ENCODE results near the gene TRIP10.

Gene TRIP10

GRCh38 chr19:6733338-6734095 is 6.0 kb upstream of the TRIP10 start:
- TF ChIP-seq CSDC2 (CRISPR knock-in tag; IDR thresholded peaks at IDR 0.05): no peak
- no peak for TF ChIP-seq TSHZ2 (CRISPR knock-in tag; IDR thresholded peaks at IDR 0.05)
- TF ChIP-seq BACH2 (CRISPR knock-in tag; IDR thresholded peaks at IDR 0.05; ENCODE audit: borderline replicate concordance): no peak
- TF ChIP-seq TCF4 (CRISPR knock-in tag; IDR thresholded peaks at IDR 0.05; ENCODE audit: borderline replicate concordance): no peak
- TF ChIP-seq OSR1 (CRISPR knock-in tag; IDR thresholded peaks at IDR 0.05): no peak
- TF ChIP-seq TOX (CRISPR knock-in tag; IDR thresholded peaks at IDR 0.05; ENCODE audit: borderline replicate concordance): no peak
- TF ChIP-seq CSRNP3 (CRISPR knock-in tag; IDR thresholded peaks at IDR 0.05): no peak
- TF ChIP-seq ZNF8 (CRISPR knock-in tag; IDR thresholded peaks at IDR 0.05): no peak
- TF ChIP-seq ZFP30 (CRISPR knock-in tag; IDR thresholded peaks at IDR 0.05): no peak
- no peak for TF ChIP-seq ZFP3 (CRISPR knock-in tag; IDR thresholded peaks at IDR 0.05)
- no peak for TF ChIP-seq ISL1 (CRISPR knock-in tag; IDR thresholded peaks at IDR 0.05)
- no peak for TF ChIP-seq PPARA (CRISPR knock-in tag; IDR thresholded peaks at IDR 0.05; ENCODE audit: borderline replicate concordance)
- TF ChIP-seq RARB (CRISPR knock-in tag; IDR thresholded peaks at IDR 0.05): no peak
- no peak for TF ChIP-seq PATZ1 (CRISPR knock-in tag; IDR thresholded peaks at IDR 0.05; ENCODE audit: borderline replicate concordance)
- TF ChIP-seq, protein P1, sequence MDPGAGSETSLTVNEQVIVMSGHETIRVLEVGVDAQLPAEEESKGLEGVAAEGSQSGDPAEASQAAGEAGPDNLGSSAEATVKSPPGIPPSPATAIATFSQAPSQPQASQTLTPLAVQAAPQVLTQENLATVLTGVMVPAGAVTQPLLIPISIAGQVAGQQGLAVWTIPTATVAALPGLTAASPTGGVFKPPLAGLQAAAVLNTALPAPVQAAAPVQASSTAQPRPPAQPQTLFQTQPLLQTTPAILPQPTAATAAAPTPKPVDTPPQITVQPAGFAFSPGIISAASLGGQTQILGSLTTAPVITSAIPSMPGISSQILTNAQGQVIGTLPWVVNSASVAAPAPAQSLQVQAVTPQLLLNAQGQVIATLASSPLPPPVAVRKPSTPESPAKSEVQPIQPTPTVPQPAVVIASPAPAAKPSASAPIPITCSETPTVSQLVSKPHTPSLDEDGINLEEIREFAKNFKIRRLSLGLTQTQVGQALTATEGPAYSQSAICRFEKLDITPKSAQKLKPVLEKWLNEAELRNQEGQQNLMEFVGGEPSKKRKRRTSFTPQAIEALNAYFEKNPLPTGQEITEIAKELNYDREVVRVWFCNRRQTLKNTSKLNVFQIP (CRISPR knock-in tag; IDR thresholded peaks at IDR 0.05; ENCODE audit: borderline replicate concordance, low read depth): no peak
- TF ChIP-seq, protein P2, sequence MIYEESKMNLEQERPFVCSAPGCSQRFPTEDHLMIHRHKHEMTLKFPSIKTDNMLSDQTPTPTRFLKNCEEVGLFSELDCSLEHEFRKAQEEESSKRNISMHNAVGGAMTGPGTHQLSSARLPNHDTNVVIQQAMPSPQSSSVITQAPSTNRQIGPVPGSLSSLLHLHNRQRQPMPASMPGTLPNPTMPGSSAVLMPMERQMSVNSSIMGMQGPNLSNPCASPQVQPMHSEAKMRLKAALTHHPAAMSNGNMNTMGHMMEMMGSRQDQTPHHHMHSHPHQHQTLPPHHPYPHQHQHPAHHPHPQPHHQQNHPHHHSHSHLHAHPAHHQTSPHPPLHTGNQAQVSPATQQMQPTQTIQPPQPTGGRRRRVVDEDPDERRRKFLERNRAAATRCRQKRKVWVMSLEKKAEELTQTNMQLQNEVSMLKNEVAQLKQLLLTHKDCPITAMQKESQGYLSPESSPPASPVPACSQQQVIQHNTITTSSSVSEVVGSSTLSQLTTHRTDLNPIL (CRISPR knock-in tag; IDR thresholded peaks at IDR 0.05; ENCODE audit: low read depth): no peak
- TF ChIP-seq GLIS3 (CRISPR knock-in tag; IDR thresholded peaks at IDR 0.05): no peak
- no peak for TF ChIP-seq ARNTL (CRISPR knock-in tag; IDR thresholded peaks at IDR 0.05; ENCODE audit: borderline replicate concordance, low read depth)
- ATAC-seq: no peak

GRCh38 chr19:6734096-6734696 is 5.3 kb upstream of the TRIP10 start:
- no peak for ATAC-seq
- TF ChIP-seq ZC3H10 (CRISPR knock-in tag; IDR thresholded peaks at IDR 0.05): no peak
- no peak for TF ChIP-seq ZFP30 (CRISPR knock-in tag; IDR thresholded peaks at IDR 0.05)
- no peak for TF ChIP-seq OSR1 (CRISPR knock-in tag; IDR thresholded peaks at IDR 0.05)
- TF ChIP-seq ZNF8 (CRISPR knock-in tag; IDR thresholded peaks at IDR 0.05): no peak
- no peak for TF ChIP-seq SNAI2 (CRISPR knock-in tag; IDR thresholded peaks at IDR 0.05)
- TF ChIP-seq PPARA (CRISPR knock-in tag; IDR thresholded peaks at IDR 0.05; ENCODE audit: borderline replicate concordance): no peak
- no peak for TF ChIP-seq ESRRG (CRISPR knock-in tag; IDR thresholded peaks at IDR 0.05)
- TF ChIP-seq ZNF565 (CRISPR knock-in tag; conservative IDR thresholded peaks at IDR 0.05; ENCODE audit: low read depth): no peak
- TF ChIP-seq TOX (CRISPR knock-in tag; IDR thresholded peaks at IDR 0.05; ENCODE audit: borderline replicate concordance): no peak
- no peak for TF ChIP-seq BACH2 (CRISPR knock-in tag; IDR thresholded peaks at IDR 0.05; ENCODE audit: borderline replicate concordance)
- TF ChIP-seq ARNTL (CRISPR knock-in tag; IDR thresholded peaks at IDR 0.05; ENCODE audit: borderline replicate concordance, low read depth): no peak
- TF ChIP-seq ZNF70 (CRISPR knock-in tag; IDR thresholded peaks at IDR 0.05): no peak
- no peak for TF ChIP-seq TSHZ2 (CRISPR knock-in tag; IDR thresholded peaks at IDR 0.05)
- no peak for TF ChIP-seq PATZ1 (CRISPR knock-in tag; IDR thresholded peaks at IDR 0.05; ENCODE audit: borderline replicate concordance)
